Measurements from ENCODE around the gene ERRFI1.

ERRFI1 gene

GRCh38 chr1:8017495-8018197 lies 8.5 kb downstream of the ERRFI1 start:
- DNase-seq: no peak

DNA sequence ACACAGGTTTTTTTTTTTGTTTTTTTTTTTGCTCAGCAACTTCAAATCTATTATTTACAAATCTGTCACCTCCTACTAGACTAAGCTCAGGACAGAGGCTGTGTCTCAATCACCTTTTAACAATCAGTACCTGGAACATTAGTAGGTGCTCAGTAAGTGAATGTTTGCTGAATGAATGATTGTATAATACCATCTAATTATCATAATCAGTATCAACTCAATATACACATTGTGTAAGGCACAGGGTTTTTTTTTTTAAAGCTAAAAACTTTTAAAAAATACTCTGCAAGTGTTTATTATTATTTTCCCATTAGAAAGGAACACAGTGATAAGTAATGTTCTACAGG lies 9.2 kb downstream of the ERRFI1 start:
- no peak for DNase-seq

- DNase-seq: no peak
These were observed 9.8 kb downstream of the ERRFI1 start for GRCh38 chr1:8016210-8016894.

DNA sequence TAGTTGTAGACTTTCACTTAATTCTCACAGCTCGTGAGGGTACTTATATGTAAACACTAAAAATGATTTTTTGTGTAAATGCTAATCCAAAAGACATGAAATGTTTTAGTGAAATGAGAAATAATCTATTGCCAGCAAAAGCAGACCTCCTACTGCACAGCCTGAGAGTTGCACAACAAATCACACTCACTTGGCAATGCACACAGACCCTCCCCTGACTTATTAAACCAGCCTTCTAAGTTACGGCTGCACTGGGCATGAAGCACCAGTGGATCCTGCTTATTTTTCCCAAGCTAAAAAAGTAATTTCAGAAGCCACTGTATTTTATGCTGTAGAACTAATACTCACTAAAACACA lies 10.3 kb downstream of the ERRFI1 start:
- no peak for DNase-seq

GRCh38 chr1:8015036-8015808 lies 10.9 kb downstream of the ERRFI1 start:
- peak in 2 of 5 experiments; percentile 15 to 76 for DNase-seq

GRCh38 chr1:8014381-8014988 lies 11.6 kb downstream of the ERRFI1 start:
- DNase-seq: no peak

DNA sequence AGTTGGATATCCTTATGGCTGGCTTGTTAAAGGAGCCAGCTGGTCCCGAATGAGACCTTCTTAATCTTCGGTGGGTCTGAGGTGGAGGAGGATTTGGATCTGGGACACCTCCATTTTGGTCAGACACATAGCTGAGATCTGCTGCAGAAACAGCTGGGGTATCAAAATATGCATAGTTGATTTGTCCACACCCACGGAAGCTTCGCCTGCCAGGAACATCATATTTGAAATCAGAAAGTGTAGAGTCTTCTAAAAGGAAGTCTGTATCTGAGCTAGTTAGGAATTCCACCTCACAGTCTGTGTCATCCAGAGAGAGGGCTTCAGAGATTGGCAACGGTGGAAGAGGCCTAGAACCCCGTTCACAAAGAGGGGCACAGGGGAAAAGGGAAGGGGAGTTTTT lies 12.3 kb downstream of the ERRFI1 start:
- DNase-seq: no peak

DNA sequence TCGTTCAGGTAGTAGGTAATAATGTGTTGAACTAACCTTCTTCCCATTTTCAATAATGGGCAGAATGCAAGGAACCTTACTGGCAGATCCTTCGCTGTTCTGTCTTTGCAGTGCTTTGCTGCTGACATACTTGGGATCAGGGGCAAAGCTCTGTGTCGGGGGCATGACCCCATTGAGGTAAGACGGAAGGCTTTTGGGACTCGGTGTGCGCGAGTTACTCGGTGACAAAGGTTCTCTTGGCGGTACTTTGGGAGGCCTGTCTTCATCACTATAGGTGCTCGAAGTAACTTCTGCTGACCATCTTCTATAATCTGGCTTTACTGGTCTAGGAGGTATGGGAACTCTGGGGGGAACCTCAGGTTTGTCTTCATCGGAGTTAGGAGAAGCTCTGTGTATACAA lies 12.7 kb downstream of the ERRFI1 start:
- DNase-seq: no peak

GRCh38 chr1:8012955-8013354 lies 13.2 kb downstream of the ERRFI1 start:
- no peak for DNase-seq

GRCh38 chr1:8011923-8012858 lies 13.9 kb downstream of the ERRFI1 start:
- DNase-seq: no peak

DNA sequence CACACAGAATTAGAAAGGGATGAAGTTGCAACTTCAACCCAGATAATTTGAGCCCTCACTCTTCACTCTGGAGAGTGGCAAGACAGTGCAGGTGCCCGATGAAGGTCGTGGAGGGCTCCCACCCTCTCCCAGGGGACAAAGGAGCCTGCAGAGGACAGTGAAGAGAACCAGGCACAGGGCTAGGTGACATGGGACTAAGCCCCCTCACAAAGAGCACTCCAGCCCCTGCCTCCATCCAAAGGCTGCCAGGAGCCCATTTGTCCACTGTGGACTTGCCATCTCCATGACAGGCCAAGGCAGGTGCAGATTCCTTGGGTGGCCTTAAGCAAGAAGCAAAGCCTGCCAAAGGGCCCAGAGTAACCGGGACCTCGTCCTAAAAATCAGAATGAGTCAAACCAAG lies 15.1 kb downstream of the ERRFI1 start:
- DNase-seq: no peak

GRCh38 chr1:8010080-8010664 lies 15.9 kb downstream of the ERRFI1 start:
- DNase-seq: no peak

DNA sequence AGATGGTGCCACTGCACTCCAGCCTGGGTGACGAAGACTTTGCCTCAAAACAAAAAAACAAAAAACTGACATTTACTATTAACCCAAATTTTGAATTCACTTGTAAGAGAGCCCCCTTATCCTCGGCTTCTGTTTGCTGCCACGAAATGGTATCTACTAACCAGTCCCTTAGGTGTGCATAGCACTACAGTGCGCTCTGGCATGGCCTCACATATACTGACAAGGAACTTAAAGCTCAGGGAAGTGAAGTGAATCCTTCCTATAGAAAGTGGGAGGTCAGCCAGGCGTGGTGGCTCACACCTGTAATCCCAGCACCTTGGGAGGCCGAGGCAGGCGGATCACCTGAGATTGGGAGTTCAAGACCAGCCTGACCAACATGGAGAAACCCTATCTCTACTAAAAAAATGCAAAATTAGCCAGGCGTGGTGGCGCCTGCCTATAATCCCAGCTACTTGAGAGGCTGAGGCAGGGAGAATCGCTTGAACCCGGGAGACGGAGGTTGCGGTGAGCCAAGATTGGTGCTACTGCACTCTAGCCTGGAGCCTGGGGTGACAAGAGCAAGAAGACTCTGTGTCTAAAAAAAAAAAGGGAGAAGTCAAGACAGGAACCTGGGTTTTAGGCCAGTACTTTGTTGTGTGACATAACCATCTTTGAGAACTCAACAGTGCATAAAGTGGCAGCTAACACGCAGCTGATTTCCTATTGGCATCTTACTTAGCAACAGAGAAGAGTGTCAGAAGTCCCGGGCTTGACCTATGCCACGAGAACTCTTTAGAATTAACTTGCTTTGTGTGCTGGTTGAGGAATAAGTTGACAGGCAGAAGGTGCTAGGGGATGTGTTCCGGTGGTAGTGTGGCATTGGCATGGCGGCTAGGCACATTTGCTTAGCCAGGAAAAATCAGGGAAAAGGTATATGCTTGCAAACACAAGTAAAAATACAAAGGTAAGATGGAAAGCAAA lies 16.8 kb downstream of the ERRFI1 start:
- no peak for DNase-seq

GRCh38 chr1:8006037-8006963 lies 19.8 kb downstream of the ERRFI1 start:
- no peak for DNase-seq

GRCh38 chr1:8004803-8005573 lies 21.1 kb downstream of the ERRFI1 start:
- DNase-seq: no peak

GRCh38 chr1:8004113-8004802 lies 21.9 kb downstream of the ERRFI1 start:
- DNase-seq: no peak

- no peak for DNase-seq
These were observed 22.5 kb downstream of the ERRFI1 start for GRCh38 chr1:8003438-8004112.

GRCh38 chr1:8002921-8003320 lies 23.2 kb downstream of the ERRFI1 start:
- DNase-seq: no peak
